OCI-LY7 (cell line): Measurements from ENCODE around the gene UVSSA. TPM values are rescaled to one million over a fixed set of nuclear protein-coding genes. Genes with fewer than 3 reads are reported as not detected.
"Not testable (repeated sequence)": the region's sequence is repeated elsewhere in the genome, so short reads cannot be mapped to it uniquely, and the experiment has no call there.

ENCODE experiments used
- BruUV-seq: library from RNA; stranded (reverse); fragments of 400-500 nt; replicated peaks from 2 replicates; lab custom pipeline; 2021; lab: Mats Ljungman, UMichigan
- CTCF ChIA-PET: fragments of 300-600 bp; sonication (Branson Sonifier 250); formaldehyde crosslinking; loops from one replicate; lab custom pipeline; 2022; ENCODE audit warnings: antibody characterized with exemption; ENCODE audit not compliant: unreplicated experiment; lab: Charles Lee
- POLR2A ChIA-PET: fragments of 300-600 bp; sonication (Branson Sonifier 250); formaldehyde crosslinking; loops from one replicate; lab custom pipeline; 2022; ENCODE audit warnings: antibody characterized with exemption; lab: Charles Lee
- DNase-seq: peaks from one replicate; pipeline ENCODE4 v3.0.0-alpha.2; 2015; ENCODE audit warnings: low spot score
- H2AFZ ChIP-seq: fragments of 200-600 bp; sonication (generic), shearing (Covaris generic); 2 replicates; pipeline ENCODE4 v1.6.1; 2014; ENCODE audit warnings: mild to moderate bottlenecking, antibody characterized with exemption, low read length, moderate library complexity
- H3K27ac ChIP-seq: fragments of 200-600 bp; sonication (generic); 2 replicates; pipeline ENCODE4 v1.5.1; 2014; ENCODE audit warnings: mixed run types, low read depth, mild to moderate bottlenecking, moderate library complexity, low read length, inconsistent platforms; ENCODE audit not compliant: poor library complexity, severe bottlenecking
- H3K36me3 ChIP-seq: fragments of 200-600 bp; sonication (generic); 2 replicates; pipeline ENCODE4 v1.6.1; 2014; ENCODE audit warnings: mild to moderate bottlenecking, antibody characterized with exemption, low read length, moderate library complexity, mixed read lengths; ENCODE audit not compliant: insufficient read depth
- H3K4me1 ChIP-seq: fragments of 200-600 bp; sonication (generic); 2 replicates; pipeline ENCODE4 v1.5.1; 2014; ENCODE audit warnings: mild to moderate bottlenecking, low read length; ENCODE audit not compliant: insufficient read depth, poor library complexity, severe bottlenecking
- H3K4me2 ChIP-seq: fragments of 200-600 bp; sonication (generic); 2 replicates; pipeline ENCODE4 v1.6.1; 2014; ENCODE audit warnings: mild to moderate bottlenecking, low read length
- H3K4me3 ChIP-seq: fragments of 200-600 bp; sonication (generic); 2 replicates; pipeline ENCODE4 v1.5.1; 2014; ENCODE audit warnings: mild to moderate bottlenecking, low read depth, low read length; ENCODE audit not compliant: poor library complexity, severe bottlenecking
- H3K79me2 ChIP-seq: fragments of 200-600 bp; sonication (generic); 2 replicates; pipeline ENCODE4 v1.6.1; 2016; ENCODE audit warnings: low read depth, mild to moderate bottlenecking, low read length, moderate library complexity, mixed read lengths; ENCODE audit not compliant: insufficient read depth
- H3K9me2 ChIP-seq: fragments of 200-600 bp; sonication (generic); 2 replicates; pipeline ENCODE4 v1.6.1; 2016; ENCODE audit warnings: mild to moderate bottlenecking, low read length, mixed read lengths; ENCODE audit not compliant: insufficient read depth
- H3K9me3 ChIP-seq: fragments of 200-600 bp; sonication (generic); 2 replicates; pipeline ENCODE4 v1.6.1; 2014; ENCODE audit warnings: mild to moderate bottlenecking, mixed run types, low read length, mixed read lengths
- H4K20me1 ChIP-seq: fragments of 200-600 bp; sonication (generic); 2 replicates; pipeline ENCODE4 v1.6.1; 2014; ENCODE audit warnings: mild to moderate bottlenecking, antibody characterized with exemption, low read length, moderate library complexity, mixed read lengths; ENCODE audit not compliant: insufficient read depth
- CTCF ChIP-seq: fragments of 200-600 bp; sonication (generic); conservative IDR thresholded peaks from 2 replicates; pipeline ENCODE4 v1.5.1; 2014; ENCODE audit warnings: mild to moderate bottlenecking, antibody characterized with exemption, low read length, moderate library complexity, mixed read lengths
- EZH2phosphoT487 ChIP-seq: fragments of 200-600 bp; sonication (generic); IDR thresholded peaks from 2 replicates; pipeline ENCODE4 v1.6.1; 2018; ENCODE audit warnings: low read depth, borderline replicate concordance, mild to moderate bottlenecking, mixed run types, antibody characterized with exemption, low read length, moderate library complexity, mixed read lengths
- intact Hi-C: fragments of 100-400 bp; cut with micrococcal nuclease; formaldehyde crosslinking; loops from one replicate; pipeline ENCODE4 v1.10.0; 2022; ENCODE audit not compliant: unreplicated experiment
- total RNA-seq, 2 experiments: library from RNA; depleted of rRNA in 1 of 2; stranded (reverse); fragments of >200 nt in 1 of 2; shearing (Covaris generic) in 1 of 2; gene quantifications; 2 replicates each; pipeline ENCODE4 v1.2.3, GENCODE V29; 2014 to 2022

UVSSA gene
- total RNA-seq, 2 experiments from 2014 or later: 13.2 to 43.2 TPM

- no peak for DNase-seq
- CTCF ChIA-PET: no interaction called here
- H3K36me3 ChIP-seq: peaks cover 62% of the 10 kb centered on the region
- H3K79me2 ChIP-seq: no peaks in the 10 kb centered on the region
- H3K4me2 ChIP-seq: no peak overlapping the region
- TF ChIP-seq EZH2phosphoT487: no peak
- no peak for TF ChIP-seq CTCF
- BruUV-seq: no TSS peak
- H3K9me3 ChIP-seq: peaks cover 11% of the 10 kb centered on the region
- no peaks in the 10 kb centered on the region for H3K4me1 ChIP-seq
- intact Hi-C loops: no loop called here
- H3K4me3 ChIP-seq: no peak overlapping the region
- no peak overlapping the region for H2AFZ ChIP-seq
- no peak overlapping the region for H3K27ac ChIP-seq
- POLR2A ChIA-PET: no interaction called here
- no peaks in the 10 kb centered on the region for H3K9me2 ChIP-seq
- no peaks in the 10 kb centered on the region for H4K20me1 ChIP-seq
Observed at GRCh38 chr4:1393866-1394265, 46.9 kb downstream of the UVSSA start.

GRCh38 chr4:1394554-1395388 is 47.8 kb downstream of the UVSSA start:
- H3K9me3 ChIP-seq, CTCF ChIA-PET, intact Hi-C loops, H3K79me2 ChIP-seq, POLR2A ChIA-PET, DNase-seq, H3K4me2 ChIP-seq, H2AFZ ChIP-seq, H3K4me3 ChIP-seq, H3K27ac ChIP-seq, H4K20me1 ChIP-seq, H3K9me2 ChIP-seq, H3K4me1 ChIP-seq, BruUV-seq: not testable (repeated sequence)
- peaks cover 53% of the 10 kb centered on the region for H3K36me3 ChIP-seq

- POLR2A ChIA-PET, CTCF ChIA-PET, H3K9me3 ChIP-seq: not testable (repeated sequence)
Observed at GRCh38 chr4:1395389-1395820, 48.4 kb downstream of the UVSSA start.

More at GRCh38 chr4:1395389-1395820, 48.4 kb downstream of the UVSSA start:
- BruUV-seq, H3K4me1 ChIP-seq, DNase-seq, H3K27ac ChIP-seq, H3K4me2 ChIP-seq, H3K4me3 ChIP-seq, H3K9me2 ChIP-seq, H4K20me1 ChIP-seq, H3K79me2 ChIP-seq, intact Hi-C loops, H2AFZ ChIP-seq: not testable (repeated sequence)
- H3K36me3 ChIP-seq: peaks cover 52% of the 10 kb centered on the region
